CD14-positive monocyte (primary cell): ENCODE data around the gene BIN1. TPM values are rescaled to one million over a fixed set of nuclear protein-coding genes. Genes with fewer than 3 reads are reported as not detected.
A peak's percentile ranks its signal among the peaks of the same experiment; 100 is the strongest.

Source experiments
- DNase-seq, 3 donors: peaks; one replicate each; pipeline ENCODE4 v3.0.0-alpha.2; 2011 to 2022
- H2AFZ ChIP-seq: 2 replicates; pipeline ENCODE4 v1.6.0; 2012; ENCODE audit warnings: mild to moderate bottlenecking, low read depth, low read length, inconsistent platforms; ENCODE audit not compliant: insufficient read depth, poor library complexity, severe bottlenecking
- H3K27ac ChIP-seq, 2 donors: 1 replicate in 1 of 2; 2 replicates in 1 of 2; pipeline ENCODE4 v1.5.1; 2012 to 2013; ENCODE audit warnings: low read length in 2 of 2, control low read depth in 1 of 2, inconsistent platforms in 1 of 2, low read depth in 1 of 2, mild to moderate bottlenecking in 1 of 2
- H3K27me3 ChIP-seq, 2 donors: one replicate each; pipeline versions ENCODE4 v1.6.0 to v1.6.1; 2011 to 2013; ENCODE audit warnings: low read length in 2 of 2; ENCODE audit not compliant: control insufficient read depth in 2 of 2, insufficient read depth in 2 of 2
- H3K36me3 ChIP-seq, 2 donors: replicated peaks in 1 of 2; 1 replicate in 1 of 2; 2 replicates in 1 of 2; pipeline versions ENCODE4 v1.5.1 to v1.6.1; 2012 to 2013; ENCODE audit warnings: low read length in 2 of 2, control low read depth in 1 of 2, inconsistent platforms in 1 of 2, mild to moderate bottlenecking in 1 of 2; ENCODE audit not compliant: insufficient read depth in 2 of 2, control insufficient read depth in 1 of 2
- H3K4me1 ChIP-seq, 2 donors: 1 replicate in 1 of 2; 2 replicates in 1 of 2; pipeline versions ENCODE4 v1.5.1 to v1.6.1; 2012 to 2013; ENCODE audit warnings: low read length in 2 of 2, control low read depth in 1 of 2, inconsistent platforms in 1 of 2, mild to moderate bottlenecking in 1 of 2, moderate library complexity in 1 of 2; ENCODE audit not compliant: insufficient read depth in 2 of 2, control insufficient read depth in 1 of 2
- H3K4me2 ChIP-seq: replicated peaks from 2 replicates; pipeline ENCODE3; 2012; ENCODE audit warnings: low read length, moderate library complexity, mild to moderate bottlenecking; ENCODE audit not compliant: poor library complexity, severe bottlenecking; ENCODE audit errors: extremely low read depth
- H3K4me3 ChIP-seq, 3 experiments: fragments of 200-600 bp in 1 of 3; sonication (generic) in 1 of 3; replicated peaks in 1 of 3; 1 replicate in 2 of 3; 2 replicates in 1 of 3; pipeline ENCODE4 v1.5.1; 2011 to 2013; ENCODE audit warnings: low read length in 3 of 3, mild to moderate bottlenecking in 3 of 3, control low read depth in 2 of 3, low read depth in 2 of 3, inconsistent platforms in 1 of 3, moderate library complexity in 1 of 3
- H3K79me2 ChIP-seq: 2 replicates; pipeline ENCODE4 v1.6.0; 2012; ENCODE audit warnings: mild to moderate bottlenecking, control low read depth, inconsistent platforms, low read length, moderate library complexity; ENCODE audit not compliant: insufficient read depth
- H3K9ac ChIP-seq: 2 replicates; pipeline ENCODE4 v1.6.0; 2017; ENCODE audit warnings: low read length, mild to moderate bottlenecking; ENCODE audit not compliant: insufficient read depth, poor library complexity, severe bottlenecking
- H3K9me3 ChIP-seq, 2 donors: replicated peaks in 1 of 2; 1 replicate in 1 of 2; 2 replicates in 1 of 2; pipeline versions ENCODE4 v1.5.1 to v1.6.1; 2012 to 2013; ENCODE audit warnings: low read length in 2 of 2, control low read depth in 1 of 2; ENCODE audit not compliant: control insufficient read depth in 1 of 2, insufficient read depth in 1 of 2
- H4K20me1 ChIP-seq: 2 replicates; pipeline ENCODE4 v1.6.0; 2012; ENCODE audit warnings: mild to moderate bottlenecking, low read length, control low read depth, moderate library complexity; ENCODE audit not compliant: insufficient read depth
- H3K27ac Mint-ChIP-seq, 7 donors: one replicate each; pipeline ENCODE4 v1.8.0; 2020; ENCODE audit warnings: mild to moderate bottlenecking in 7 of 7, mixed read lengths in 7 of 7, moderate library complexity in 6 of 7, inconsistent platforms in 2 of 7
- H3K27me3 Mint-ChIP-seq, 3 donors: one replicate each; pipeline ENCODE4 v1.8.0; 2021 to 2022; ENCODE audit warnings: low read depth in 3 of 3, mild to moderate bottlenecking in 3 of 3, mixed read lengths in 3 of 3, moderate library complexity in 3 of 3, inconsistent platforms in 1 of 3
- H3K36me3 Mint-ChIP-seq, 2 donors: one replicate each; pipeline ENCODE4 v1.8.0; 2020; ENCODE audit warnings: mixed read lengths in 2 of 2, inconsistent platforms in 1 of 2, mild to moderate bottlenecking in 1 of 2
- H3K4me1 Mint-ChIP-seq: one replicate; pipeline ENCODE4 v1.8.0; 2020; ENCODE audit warnings: mild to moderate bottlenecking, mixed read lengths
- H3K4me3 Mint-ChIP-seq, 2 donors: one replicate each; pipeline ENCODE4 v1.8.0; 2020; ENCODE audit warnings: mild to moderate bottlenecking in 2 of 2, mixed read lengths in 2 of 2, moderate library complexity in 1 of 2
- H3K9me3 Mint-ChIP-seq, 7 donors: one replicate each; pipeline ENCODE4 v1.8.0; 2020 to 2022; ENCODE audit warnings: mixed read lengths in 7 of 7, mild to moderate bottlenecking in 6 of 7, moderate library complexity in 6 of 7, inconsistent platforms in 2 of 7
- CTCF ChIP-seq: fragments of 200-600 bp; IDR thresholded peaks from one replicate; pipeline ENCODE4 v1.8.0; 2022; ENCODE audit warnings: antibody characterized with exemption, mild to moderate bottlenecking
- WGBS: methylation state at CpG from one replicate; pipeline ENCODE4 v1.1.5; 2013; ENCODE audit warnings: missing lambda C conversion rate; ENCODE audit not compliant: insufficient coverage; 5-methylcytosine and 5-hydroxymethylcytosine counted together
- intact Hi-C, 2 donors: fragments of 100-400 bp; cut with micrococcal nuclease; formaldehyde crosslinking; loops; one replicate each; pipeline versions ENCODE4 v1.15.0 to v1.15.1; 2023
- polyA plus RNA-seq, 3 donors: library from polyadenylated mRNA; depleted of rRNA in 1 of 3; unstranded in 2 of 3; stranded (reverse) in 1 of 3; fragments of 300-500 nt in 2 of 3; fragments of >200 nt in 1 of 3; fragmentation: Illumina TruSeq in 2 of 3; gene quantifications; 1 replicate in 2 of 3; 2 replicates in 1 of 3; pipeline ENCODE4 v1.2.3, GENCODE V29; 2012 to 2021

The BIN1 gene
- polyA plus RNA-seq, 3 donors: 3.4 to 7.5 (median 4.1) TPM

- peaks cover 28 to 37% of the 10 kb centered on the region in 2 donors for H3K4me1 ChIP-seq
- H3K4me1 Mint-ChIP-seq: peaks cover 43% of the 10 kb centered on the region
- H3K4me2 ChIP-seq: no peak overlapping the region
- peaks cover 0 to 9% of the 10 kb centered on the region in 2 donors for H3K27me3 ChIP-seq
- peaks cover 0 to 6% of the 10 kb centered on the region in 2 donors for H3K36me3 Mint-ChIP-seq
- no peak overlapping the region for H3K27ac ChIP-seq
- H4K20me1 ChIP-seq: no peaks in the 10 kb centered on the region
- WGBS: 63% methylated on average over 4 of the region's 5 CpGs
- peaks cover 5 to 18% (median 11%) of the 10 kb centered on the region in 3 donors for H3K27me3 Mint-ChIP-seq
- H3K36me3 ChIP-seq: no peaks in the 10 kb centered on the region
- intact Hi-C loops: loop anchor here in 1 of 2 donors (10.0 kb wide), 1 partner anchor 216 kb away; the partner anchor contains the start of gene ERCC3
- H3K9ac ChIP-seq: no peak overlapping the region
- H3K4me3 Mint-ChIP-seq: no peak overlapping the region
- H3K79me2 ChIP-seq: no peaks in the 10 kb centered on the region
- H3K4me3 ChIP-seq: no peak overlapping the region
- DNase-seq: no peak
- no peak for TF ChIP-seq CTCF
- no peak overlapping the region for H2AFZ ChIP-seq
- peak overlapping the region in 1 of 7 donors; percentile 42 for H3K27ac Mint-ChIP-seq
- H3K9me3 ChIP-seq: no peaks in the 10 kb centered on the region
- H3K9me3 Mint-ChIP-seq: peaks cover 0 to 2% (median 0%) of the 10 kb centered on the region in 7 donors
Measured at GRCh38 chr2:127078666-127079270, 28.2 kb downstream of the BIN1 start.

GRCh38 chr2:127078028-127078427 lies 28.9 kb downstream of the BIN1 start:
- H3K4me1 ChIP-seq: peaks cover 22 to 30% of the 10 kb centered on the region in 2 donors
- Mint-ChIP-seq H3K27ac (peak overlapping the region in 2 of 7 donors; percentile 29 to 44), H3K9me3 (peaks cover 0 to 2% (median 0%) of the 10 kb centered on the region in 7 donors), H3K4me1 (peaks cover 35% of the 10 kb centered on the region), H3K4me3 (no peak overlapping the region), H3K36me3 (peaks cover 0 to 3% of the 10 kb centered on the region in 2 donors), H3K27me3 (peaks cover 5 to 18% (median 7%) of the 10 kb centered on the region in 3 donors)
- H3K4me3 ChIP-seq: no peak overlapping the region
- WGBS: 100% methylated on average over 5 of the region's 5 CpGs
- intact Hi-C loops: loop anchor here in 1 of 2 donors (10.0 kb wide), 1 partner anchor 217 kb away; the partner anchor contains the start of gene ERCC3
- no peaks in the 10 kb centered on the region for H3K9me3 ChIP-seq
- no peak overlapping the region for H2AFZ ChIP-seq
- no peak for DNase-seq
- no peak overlapping the region for H3K9ac ChIP-seq
- H3K27ac ChIP-seq: no peak overlapping the region
- no peak for TF ChIP-seq CTCF
- H3K36me3 ChIP-seq: no peaks in the 10 kb centered on the region
- no peaks in the 10 kb centered on the region for H4K20me1 ChIP-seq
- no peaks in the 10 kb centered on the region for H3K79me2 ChIP-seq
- peaks cover 0 to 9% of the 10 kb centered on the region in 2 donors for H3K27me3 ChIP-seq
- no peak overlapping the region for H3K4me2 ChIP-seq
